LoVo (cell line): ENCODE results near the gene SIMC1.
"Not testable (repeated sequence)": the region's sequence is repeated elsewhere in the genome, so short reads cannot be mapped to it uniquely, and the experiment has no call there.

ENCODE experiments used
- DNase-seq: peaks from one replicate; pipeline ENCODE4 v3.0.0-alpha.2; 2016; ENCODE audit warnings: low spot score

The SIMC1 gene

DNA sequence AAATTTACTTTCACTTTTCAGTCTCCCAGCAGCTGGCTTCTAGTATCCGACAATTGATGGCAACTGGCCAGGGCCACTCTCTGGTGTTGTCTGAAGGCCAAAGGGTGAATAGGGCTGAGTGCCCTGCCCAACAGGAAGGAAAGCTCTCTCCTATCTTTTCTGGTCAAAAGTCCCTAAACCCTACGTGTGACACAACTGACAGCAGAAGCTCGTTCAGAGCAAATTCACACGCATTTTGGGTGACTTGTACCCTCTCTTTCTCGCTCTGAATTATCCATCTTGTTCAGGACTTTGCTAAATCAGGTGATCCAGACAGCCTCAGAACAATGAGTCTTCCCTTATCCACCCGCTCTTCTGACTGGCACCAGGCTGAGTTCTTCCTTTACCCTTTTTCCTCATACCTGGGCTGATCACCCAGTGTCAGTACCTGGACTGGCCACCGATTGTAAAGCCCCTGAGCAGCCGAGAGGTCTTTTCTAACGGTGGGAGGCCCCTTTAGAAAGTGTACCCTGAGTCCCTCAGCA is 21.8 kb upstream of the SIMC1 start:
- peak; percentile 36 for DNase-seq

DNA sequence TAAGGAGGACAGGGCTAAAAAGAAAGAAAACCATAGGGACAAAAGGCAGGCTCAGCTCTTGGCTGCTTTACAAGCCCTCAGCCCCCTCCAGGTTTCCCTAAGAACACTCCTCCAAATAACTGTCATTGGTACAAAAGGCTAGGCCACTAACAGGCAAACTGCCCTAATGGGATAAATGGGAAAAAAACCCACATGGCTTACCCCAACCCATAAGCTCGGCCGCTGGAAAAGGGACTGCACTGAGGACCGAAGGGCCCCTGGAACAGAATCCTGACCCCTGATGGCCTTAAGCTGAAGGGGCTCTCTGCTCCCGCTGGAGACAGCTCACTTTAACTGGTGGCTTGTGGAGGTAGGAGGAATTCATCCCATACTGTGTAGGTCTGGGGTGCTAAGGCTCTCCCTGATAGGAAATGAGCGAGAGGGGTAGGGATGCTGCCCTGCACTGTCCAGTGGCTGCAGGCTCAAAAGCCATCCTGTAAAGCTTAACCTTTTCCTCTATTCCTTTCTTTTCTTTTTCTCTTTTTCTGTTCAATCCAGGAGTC is 21.0 kb upstream of the SIMC1 start:
- not testable (repeated sequence) for DNase-seq

DNA sequence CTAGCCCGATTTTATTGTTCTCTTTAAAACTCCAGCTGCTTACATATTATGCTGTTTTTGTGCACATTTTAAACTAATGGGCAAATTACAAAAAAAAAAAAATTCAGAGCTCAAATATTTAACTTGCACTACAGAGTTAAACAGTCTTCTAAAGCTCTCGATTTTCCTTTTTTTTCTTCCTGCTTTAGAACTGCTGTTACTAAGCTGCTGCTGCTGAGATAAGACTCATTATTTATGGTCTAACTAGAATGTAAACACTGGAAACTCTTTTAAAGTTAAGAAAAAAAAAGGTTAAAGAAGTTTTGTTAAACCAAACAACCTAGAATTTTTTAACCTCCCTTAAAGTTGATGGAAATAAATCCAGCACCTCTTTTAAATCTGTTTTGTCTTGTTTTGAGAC is 20.5 kb upstream of the SIMC1 start:
- DNase-seq: not testable (repeated sequence)

DNA sequence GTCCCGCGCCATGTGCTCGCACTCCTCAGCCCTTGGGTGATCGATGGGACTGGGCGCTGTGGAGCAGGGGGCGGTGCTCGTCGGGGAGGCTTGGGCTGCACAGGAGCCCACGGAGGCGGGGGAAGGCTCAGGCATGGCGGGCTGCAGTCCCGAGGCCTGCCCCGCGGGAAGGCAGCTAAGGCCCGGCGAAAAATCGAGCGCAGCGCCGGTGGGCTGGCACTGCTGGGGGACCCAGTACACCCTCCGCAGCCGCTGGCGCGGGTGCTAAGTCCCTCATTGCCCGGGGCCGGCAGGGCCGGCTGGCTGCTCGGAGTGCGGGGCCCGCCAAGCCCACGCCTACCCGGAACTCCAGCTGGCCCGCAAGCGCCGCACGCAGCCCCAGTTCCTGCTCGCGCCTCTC is 16.2 kb upstream of the SIMC1 start:
- DNase-seq: not testable (repeated sequence)

DNA sequence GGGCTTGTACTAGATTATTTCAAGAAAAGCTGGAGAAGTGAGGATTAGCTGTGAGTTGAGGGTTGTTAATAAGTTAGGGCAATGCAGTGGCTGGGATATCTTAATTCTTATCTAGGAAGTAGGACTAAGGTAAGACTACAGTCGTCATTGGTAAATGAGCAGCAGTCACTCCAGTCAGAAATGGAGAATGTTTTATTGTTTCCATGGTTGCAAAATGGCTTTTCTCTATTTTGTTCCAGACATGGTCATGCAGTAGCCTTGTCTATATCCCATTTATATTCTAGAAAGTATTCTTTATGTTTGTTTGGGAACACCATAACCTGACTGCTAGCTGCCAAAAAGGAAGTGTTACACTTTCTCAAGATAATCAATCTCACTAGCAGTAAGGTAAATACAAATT is 9.9 kb upstream of the SIMC1 start:
- DNase-seq: not testable (repeated sequence)

DNA sequence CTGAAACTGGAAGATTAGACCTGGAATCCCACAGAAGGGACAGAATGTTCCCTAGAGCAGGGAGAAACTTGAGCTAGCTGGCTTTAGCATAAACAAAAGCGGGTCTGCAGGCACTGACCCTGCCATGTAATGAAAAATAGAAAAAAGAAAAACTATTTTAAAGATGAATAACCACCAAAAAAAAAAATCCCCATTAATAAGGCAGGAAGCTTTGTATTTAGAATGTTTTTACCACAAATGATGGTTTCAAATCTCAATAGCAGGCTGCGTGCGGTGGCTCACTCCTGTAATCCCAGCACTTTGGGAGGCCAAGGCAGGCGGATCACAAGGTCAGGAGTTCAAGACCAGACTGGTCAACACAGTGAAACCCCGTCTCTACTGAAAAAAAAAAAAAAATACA is 5.0 kb upstream of the SIMC1 start:
- not testable (repeated sequence) for DNase-seq

DNA sequence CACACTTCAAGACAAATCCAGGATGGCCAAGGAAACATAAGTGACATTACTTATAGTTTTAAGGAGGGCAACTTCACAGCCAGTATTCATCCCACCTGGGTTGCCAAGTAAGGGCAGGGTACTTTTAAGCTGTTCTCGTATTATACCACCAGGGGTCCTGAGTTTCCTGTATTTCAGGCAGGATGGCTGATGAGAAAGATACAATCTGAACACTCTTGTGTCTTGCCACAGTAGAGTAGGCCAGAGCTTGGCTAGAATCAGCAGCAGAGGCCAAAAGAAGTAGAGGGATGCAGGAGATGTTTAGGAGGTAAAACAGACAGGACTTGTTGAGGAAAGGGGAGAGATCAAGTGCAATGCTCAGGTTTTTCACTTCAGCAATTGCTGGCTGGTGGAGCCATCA is 3.1 kb upstream of the SIMC1 start:
- peak; percentile 59 for DNase-seq

DNA sequence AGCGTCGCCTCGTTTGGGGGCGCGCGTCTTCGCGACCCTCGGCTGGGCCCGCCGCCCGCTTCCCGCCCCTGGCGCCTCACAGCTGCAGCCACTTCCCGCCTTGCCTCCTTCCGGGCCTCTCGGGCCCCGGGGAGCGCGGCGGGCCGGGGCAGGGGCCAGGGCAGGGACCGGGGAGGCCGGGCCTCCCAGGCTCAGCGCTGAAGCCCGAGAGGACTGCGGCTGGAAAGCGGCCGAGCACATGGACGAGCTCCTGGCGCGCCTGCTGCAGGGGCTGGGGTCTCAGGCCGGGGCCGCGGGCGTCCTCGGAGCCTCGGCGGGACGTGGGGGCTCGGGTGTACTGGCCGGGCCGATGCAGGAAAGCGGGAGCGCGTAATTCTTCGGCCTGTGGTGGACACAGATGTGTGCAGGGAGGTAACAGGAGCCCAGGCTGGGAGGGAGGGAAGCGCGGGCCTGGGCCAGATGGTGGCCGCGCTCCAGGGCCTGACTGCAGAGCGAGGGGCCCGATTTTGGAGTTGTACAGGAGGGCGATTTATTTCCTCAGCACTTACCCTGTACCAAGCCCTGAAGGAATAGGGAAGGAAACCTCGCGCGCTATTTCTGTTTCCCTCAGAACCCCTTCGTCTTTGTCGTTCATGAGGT is 540 bp downstream of the SIMC1 start:
- not testable (repeated sequence) for DNase-seq

DNA sequence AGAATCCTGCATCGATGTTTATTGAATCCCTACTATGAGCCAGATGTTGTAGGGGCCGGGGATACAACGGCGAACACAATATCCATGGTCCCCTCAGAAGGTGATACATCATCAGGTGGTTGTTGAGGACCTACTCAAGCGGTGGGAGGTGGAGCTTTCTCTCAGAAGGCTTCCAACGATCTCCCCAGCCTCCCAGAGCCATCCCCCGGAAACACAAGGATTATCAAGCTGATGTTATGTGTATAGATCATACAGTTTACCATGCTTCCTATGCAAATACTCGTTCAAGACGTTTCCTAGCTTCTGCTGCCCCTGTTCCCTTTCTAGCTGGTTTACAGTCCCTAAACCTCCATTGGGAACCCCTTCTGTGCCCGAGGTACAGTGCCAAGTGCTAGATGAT is 1.1 kb downstream of the SIMC1 start:
- DNase-seq: not testable (repeated sequence)

DNA sequence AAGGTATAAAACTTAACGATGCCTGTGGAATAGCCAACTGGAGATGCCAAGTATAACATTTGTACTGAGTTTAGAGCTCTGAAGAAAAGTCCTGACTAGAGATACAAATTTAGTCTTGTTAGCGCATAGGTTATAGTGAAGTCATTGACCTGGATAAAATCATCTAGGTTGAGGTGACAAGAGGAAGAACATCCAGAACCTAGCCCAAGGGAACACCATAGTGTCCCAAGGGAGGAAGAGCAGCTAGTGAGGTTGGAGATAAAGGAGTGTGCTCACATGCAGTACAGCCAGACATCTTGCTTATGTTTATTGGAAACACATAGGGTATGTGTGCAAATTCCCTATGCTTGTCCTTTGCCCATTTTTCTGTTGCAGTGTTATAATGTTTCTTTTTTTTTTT is 6.1 kb downstream of the SIMC1 start:
- DNase-seq: not testable (repeated sequence)

DNA sequence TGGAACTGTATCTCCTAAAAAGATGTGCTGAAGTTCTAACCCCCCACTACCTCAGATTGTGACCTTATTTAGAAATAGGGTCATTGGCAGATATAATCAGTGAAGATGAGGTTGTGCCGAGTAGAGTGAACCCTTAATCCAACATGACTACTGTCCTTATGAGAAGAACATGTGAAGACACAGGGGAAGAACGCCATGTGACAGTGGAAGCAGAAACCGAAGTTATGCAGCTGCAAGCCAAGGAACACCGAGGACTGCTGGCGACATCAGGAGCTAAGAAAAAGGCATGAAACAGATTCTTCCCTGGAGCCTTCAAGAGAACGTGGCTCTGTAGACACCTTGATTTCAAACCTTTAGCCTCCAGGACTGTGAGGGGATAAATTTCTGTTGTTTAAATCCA is 6.8 kb downstream of the SIMC1 start:
- not testable (repeated sequence) for DNase-seq

DNA sequence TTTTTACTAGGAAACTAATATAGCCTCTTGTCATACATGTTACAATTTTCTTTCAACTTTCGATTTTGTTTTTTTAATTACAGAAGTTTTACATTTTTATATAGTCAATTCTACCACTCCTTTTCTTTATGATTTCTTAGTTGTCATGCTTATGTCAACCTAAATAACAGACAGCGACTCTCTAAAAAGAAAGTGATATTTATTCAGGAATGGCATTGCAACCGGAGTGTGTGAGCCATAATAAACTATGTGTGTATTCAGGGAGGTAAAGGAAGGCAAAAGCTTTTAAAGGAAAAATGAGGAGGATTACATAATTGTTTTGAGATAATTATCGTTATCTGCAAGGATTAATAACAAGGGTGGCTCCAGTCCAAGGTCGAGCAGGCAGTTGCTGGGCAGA is 7.3 kb downstream of the SIMC1 start:
- DNase-seq: not testable (repeated sequence)

DNA sequence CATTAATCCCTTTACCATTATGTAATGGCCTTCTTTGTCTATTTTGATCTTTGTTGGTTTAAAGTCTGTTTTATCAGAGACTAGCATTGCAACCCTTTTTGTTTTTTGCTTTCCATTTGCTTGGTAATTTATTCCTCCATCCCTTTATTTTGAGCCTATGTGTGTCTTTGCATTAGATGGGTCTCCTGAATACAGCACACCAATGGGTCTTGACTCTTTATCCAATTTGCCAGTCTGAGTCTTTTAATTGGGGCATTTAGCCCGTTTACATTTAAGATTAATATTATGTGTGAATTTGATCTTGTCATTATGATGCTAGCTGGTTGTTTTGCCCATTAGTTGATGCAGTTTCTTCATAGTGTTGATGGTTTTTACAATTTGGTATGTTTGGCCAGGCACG is 12.5 kb downstream of the SIMC1 start:
- not testable (repeated sequence) for DNase-seq

DNA sequence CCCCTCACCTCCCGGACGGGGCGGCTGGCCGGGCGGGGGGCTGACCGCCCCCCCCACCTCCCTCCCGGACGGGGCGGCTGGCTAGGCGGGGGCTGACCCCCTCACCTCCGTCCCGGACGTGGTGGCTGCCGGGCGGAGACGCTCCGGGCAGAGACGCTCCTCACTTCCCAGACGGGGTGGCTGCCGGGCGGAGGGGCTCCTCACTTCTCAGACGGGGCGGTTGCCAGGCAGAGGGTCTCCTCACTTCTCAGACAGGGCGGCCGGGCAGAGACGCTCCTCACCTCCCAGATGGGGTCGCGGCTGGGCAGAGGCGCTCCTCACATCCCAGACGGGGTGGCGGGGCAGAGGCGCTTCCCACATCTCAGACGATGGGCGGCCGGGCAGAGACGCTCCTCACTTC is 13.9 kb downstream of the SIMC1 start:
- DNase-seq: not testable (repeated sequence)

DNA sequence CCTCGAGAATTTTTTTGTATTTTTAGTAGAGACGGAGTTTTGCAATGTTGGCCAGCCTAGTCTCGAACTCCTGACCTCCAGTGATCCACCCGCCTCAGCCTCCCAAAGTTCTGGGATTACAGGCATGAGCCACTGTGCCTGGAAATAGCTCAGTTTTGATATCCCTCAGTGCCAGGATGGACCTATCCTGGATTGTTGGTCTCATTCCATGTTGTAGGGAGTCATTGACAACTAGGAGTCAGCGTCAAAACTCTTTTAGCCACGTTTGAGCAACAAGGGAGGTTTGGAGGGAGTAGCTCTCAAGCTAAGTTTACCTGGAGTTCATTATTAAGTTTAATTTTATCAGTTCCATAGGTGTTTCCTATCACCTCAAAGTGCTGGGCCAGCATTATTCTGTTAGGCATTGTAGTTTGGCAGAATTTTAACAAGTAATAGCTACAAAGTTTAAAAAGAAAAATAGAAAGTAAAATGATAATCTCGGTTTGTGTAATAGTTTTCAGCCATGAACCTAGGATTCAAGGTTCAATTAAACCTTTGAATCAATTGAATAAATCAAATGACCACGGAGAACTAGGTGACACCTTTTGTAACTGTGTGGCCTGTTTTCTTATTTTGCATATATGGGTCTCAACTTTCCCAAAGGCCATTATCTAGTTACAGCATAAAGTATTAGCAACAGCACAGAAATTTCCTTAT is 15.3 kb downstream of the SIMC1 start:
- DNase-seq: not testable (repeated sequence)

DNA sequence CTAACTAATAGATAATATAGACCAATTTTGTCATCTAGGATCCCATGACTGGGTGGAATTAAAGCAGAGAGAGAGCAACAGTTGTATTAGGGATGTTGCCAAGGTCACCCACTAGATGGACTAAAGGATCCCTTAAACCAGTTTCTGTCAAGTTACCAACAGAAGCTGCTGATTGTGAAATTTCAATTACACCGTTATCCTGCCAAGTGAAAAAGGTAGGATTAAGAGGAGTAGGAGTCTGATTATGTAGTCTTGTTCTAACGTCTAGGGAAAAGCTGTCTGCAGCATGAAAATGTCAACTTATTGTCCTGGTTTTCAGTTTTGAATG is 15.8 kb downstream of the SIMC1 start:
- not testable (repeated sequence) for DNase-seq

DNA sequence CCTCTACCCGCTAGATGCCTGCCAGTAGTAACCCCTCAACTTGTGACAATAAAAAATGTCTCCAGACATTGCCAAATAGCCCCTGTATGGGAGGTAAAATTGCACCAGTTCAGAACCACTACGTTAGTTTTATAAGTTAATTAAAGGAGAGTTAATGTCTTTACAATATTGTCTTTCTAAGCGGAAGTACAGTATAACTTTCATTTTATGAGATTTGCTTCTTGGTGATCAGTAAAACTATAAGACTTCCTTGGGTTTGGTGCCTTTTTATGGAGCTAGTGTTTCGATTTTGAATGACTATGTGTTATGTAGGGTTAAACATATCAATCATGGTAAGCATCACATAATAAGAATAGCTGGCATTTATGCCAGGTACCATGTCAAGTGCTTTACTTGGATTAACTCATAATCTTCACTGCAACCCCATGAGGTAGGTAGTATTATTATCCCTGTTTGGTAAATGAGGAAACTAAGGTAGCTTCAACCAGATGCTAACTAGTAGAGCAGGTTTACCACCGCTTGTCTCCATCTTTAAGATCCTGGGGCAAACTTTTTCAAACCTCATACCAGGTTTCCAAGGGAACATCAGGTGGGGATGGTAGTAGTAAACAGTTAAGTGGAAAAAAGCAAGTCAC is 19.8 kb downstream of the SIMC1 start:
- DNase-seq: not testable (repeated sequence)

DNA sequence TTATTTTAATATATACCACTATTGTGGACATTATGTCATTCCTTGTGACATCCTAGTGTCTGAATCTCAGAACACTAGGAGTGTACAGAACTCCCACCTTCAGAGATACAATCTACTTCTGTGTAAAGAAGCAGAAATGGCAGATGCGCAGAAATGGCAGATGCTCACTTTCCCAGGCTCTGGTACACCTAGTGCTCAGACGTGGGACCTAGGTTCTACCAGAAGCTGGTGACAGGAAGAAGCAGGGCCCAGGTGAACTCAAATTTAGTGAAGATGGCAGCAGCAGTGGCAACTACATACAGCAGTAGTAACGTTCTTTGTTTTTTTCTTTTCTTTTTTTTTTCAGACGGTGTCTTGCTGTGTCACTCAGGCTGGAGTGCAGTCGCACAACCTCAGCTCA is 22.5 kb downstream of the SIMC1 start:
- DNase-seq: not testable (repeated sequence)

DNA sequence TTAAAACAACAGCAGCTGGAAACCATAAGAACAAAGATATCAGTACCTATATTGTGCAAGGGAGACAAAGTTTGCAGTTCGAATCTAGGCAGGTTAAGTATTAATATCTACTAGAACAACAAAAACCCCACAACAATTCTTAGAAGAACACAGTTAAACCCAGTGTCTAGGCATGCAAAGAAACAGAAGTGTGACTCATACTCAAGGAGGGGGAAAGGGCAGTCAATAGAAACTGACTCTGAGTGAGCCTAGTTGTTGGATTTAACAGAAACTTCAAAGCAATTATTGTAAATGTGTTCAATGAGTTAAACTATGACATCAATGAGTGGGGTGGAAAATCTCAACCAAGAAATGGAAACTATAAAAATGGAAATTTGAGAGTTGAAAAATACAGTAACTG is 28.2 kb downstream of the SIMC1 start:
- DNase-seq: not testable (repeated sequence)

DNA sequence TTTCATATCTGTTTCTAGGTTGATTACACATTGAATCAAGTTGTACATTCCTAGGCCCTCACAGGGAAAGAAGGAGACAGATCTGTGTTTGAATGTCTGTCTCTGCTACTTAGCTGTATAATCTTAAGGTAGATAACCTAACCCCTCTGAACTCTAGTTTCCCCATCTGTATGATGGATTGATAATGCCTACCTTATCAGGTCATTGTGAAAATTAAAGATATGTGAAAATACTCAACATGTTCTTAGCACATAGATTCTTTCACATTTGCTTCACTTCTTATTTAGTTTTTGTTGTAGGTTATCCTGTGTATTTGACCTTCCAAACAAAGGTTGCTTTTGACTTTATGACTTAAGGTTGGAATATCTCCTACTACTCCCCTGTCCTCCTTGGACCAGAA is 50.8 kb downstream of the SIMC1 start:
- DNase-seq: not testable (repeated sequence)

DNA sequence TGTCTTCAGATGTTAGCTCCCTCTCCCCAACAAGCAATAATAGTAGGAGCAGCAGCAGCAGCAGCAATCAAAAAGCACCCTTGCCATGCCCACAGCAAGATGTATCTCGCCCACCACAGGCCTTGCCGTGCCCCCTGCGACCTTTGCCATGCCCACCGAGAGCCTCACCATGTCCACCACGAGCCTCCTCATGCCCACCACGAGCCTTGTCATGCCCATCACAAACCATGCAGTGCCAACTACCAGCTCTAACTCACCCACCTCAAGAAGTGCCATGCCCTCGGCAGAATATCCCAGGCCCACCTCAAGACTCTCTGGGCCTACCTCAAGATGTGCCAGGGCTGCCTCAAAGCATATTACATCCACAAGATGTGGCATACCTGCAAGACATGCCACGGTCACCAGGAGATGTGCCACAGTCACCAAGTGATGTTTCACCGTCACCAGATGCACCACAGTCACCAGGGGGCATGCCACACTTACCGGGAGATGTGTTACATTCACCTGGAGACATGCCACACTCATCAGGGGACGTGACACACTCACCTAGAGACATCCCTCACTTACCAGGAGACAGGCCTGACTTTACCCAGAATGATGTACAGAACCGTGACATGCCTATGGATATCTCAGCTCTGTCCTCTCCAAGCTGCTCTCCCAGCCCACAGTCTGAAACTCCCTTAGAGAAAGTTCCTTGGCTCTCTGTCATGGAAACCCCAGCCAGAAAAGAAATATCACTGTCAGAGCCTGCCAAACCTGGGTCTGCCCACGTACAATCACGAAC is 52.0 kb downstream of the SIMC1 start:
- DNase-seq: not testable (repeated sequence)

DNA sequence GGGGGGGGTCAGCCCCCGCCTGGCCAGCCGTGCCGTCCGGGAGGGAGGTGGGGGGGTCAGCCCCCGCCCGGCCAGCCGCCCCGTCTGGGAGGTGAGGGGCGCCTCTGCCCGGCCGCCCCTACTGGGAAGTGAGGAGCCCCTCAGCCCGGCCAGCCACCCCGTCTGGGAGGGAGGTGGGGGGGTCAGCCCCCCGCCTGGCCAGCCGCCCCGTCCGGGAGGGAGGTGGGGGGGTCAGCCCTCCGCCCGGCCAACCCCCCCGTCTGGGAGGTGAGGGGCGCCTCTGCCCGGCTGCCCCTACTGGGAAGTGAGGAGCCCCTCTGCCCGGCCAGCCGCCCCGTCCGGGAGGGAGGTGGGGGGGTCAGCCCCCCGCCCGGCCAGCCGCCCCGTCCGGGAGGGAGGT is 67.1 kb downstream of the SIMC1 start:
- not testable (repeated sequence) for DNase-seq
